Endothelial cell of umbilical vein (primary cell): ENCODE measurements around the gene MAPK8IP2. TPM values are rescaled to one million over a fixed set of nuclear protein-coding genes. Genes with fewer than 3 reads are reported as not detected.

Source experiments
- BruUV-seq: library from RNA; stranded (reverse); fragments of 400-500 nt; replicated peaks from 2 replicates; lab custom pipeline; 2021; lab: Mats Ljungman, UMichigan
- CTCF ChIA-PET: fragments of 300-600, 350-600 bp; sonication (Branson Sonifier 250); formaldehyde crosslinking; loops from one replicate; lab custom pipeline; 2021; ENCODE audit warnings: antibody characterized with exemption, inconsistent platforms; lab: Charles Lee
- POLR2A ChIA-PET: fragments of 300-600, 350-600 bp; sonication (Branson Sonifier 250); formaldehyde crosslinking; loops from one replicate; lab custom pipeline; 2021; ENCODE audit warnings: antibody characterized with exemption, inconsistent platforms; lab: Charles Lee
- DNase-seq: peaks from one replicate; pipeline ENCODE4 v3.0.0-alpha.2; 2011; ENCODE audit warnings: low read depth, low spot score
- FAIRE-seq: peaks from 2 replicates; lab custom pipeline; 2011; peaks lifted over from hg19 to GRCh38; lab: Jason Lieb, UNC
- H2AFZ ChIP-seq: 2 replicates; pipeline ENCODE4 v1.6.0; 2012; ENCODE audit warnings: low read depth, low read length, control low read depth, inconsistent platforms
- H3K27ac ChIP-seq: 2 replicates; pipeline ENCODE4 v1.5.1; 2011; ENCODE audit warnings: low read depth, mild to moderate bottlenecking, control low read depth, low read length, moderate library complexity; ENCODE audit not compliant: insufficient read depth
- H3K27me3 ChIP-seq, 2 experiments: 2 replicates each; pipeline versions ENCODE4 v1.6.0 to v1.6.1; 2011; ENCODE audit warnings: low read length in 2 of 2, mixed read lengths in 1 of 2; ENCODE audit not compliant: control insufficient read depth in 2 of 2, insufficient read depth in 2 of 2
- H3K36me3 ChIP-seq, 2 experiments: 2 replicates in 1 of 2; 3 replicates in 1 of 2; pipeline ENCODE4 v1.5.1; 2011; ENCODE audit warnings: low read length in 2 of 2, mild to moderate bottlenecking in 1 of 2, moderate library complexity in 1 of 2; ENCODE audit not compliant: control insufficient read depth in 2 of 2, insufficient read depth in 2 of 2; ENCODE audit errors: extremely low read depth in 1 of 2
- H3K4me1 ChIP-seq: 3 replicates; pipeline ENCODE4 v1.5.1; 2011; ENCODE audit warnings: mild to moderate bottlenecking, low read length; ENCODE audit not compliant: control insufficient read depth, insufficient read depth; ENCODE audit errors: extremely low read depth
- H3K4me2 ChIP-seq: 2 replicates; pipeline ENCODE4 v1.6.1; 2011; ENCODE audit warnings: low read length, control low read depth, mixed read lengths; ENCODE audit not compliant: insufficient read depth
- H3K4me3 ChIP-seq, 3 experiments: fragments of 200-600 bp in 1 of 3; sonication (generic), shearing (Covaris generic) in 1 of 3; replicated peaks in 1 of 3; 2 replicates each; pipeline ENCODE4 v1.5.1; 2011 to 2016; ENCODE audit warnings: control low read depth in 3 of 3, low read length in 3 of 3, mild to moderate bottlenecking in 2 of 3, inconsistent platforms in 1 of 3, low read depth in 1 of 3, moderate library complexity in 1 of 3; ENCODE audit not compliant: insufficient read depth in 1 of 3
- H3K79me2 ChIP-seq: 2 replicates; pipeline ENCODE4 v1.6.0; 2012; ENCODE audit warnings: low read length, inconsistent platforms; ENCODE audit not compliant: control insufficient read depth, insufficient read depth
- H3K9ac ChIP-seq: replicated peaks from 2 replicates; pipeline ENCODE3; 2011; ENCODE audit warnings: low read length, control low read depth; ENCODE audit not compliant: insufficient read depth; ENCODE audit errors: extremely low read depth
- H3K9me1 ChIP-seq: replicated peaks from 3 replicates; pipeline ENCODE4 v1.6.0; 2011; ENCODE audit warnings: mild to moderate bottlenecking, low read length; ENCODE audit not compliant: control insufficient read depth, insufficient read depth; ENCODE audit errors: extremely low read depth
- H3K9me3 ChIP-seq: replicated peaks from 2 replicates; pipeline ENCODE4 v1.5.1; 2012; ENCODE audit warnings: low read length, inconsistent platforms; ENCODE audit not compliant: control insufficient read depth, insufficient read depth
- H4K20me1 ChIP-seq: replicated peaks from 2 replicates; pipeline ENCODE3; 2011; ENCODE audit warnings: mild to moderate bottlenecking, low read length; ENCODE audit not compliant: control insufficient read depth, insufficient read depth; ENCODE audit errors: extremely low read depth
- JUN ChIP-seq: IDR thresholded peaks from 2 replicates; pipeline ENCODE4 v1.6.1; 2011; ENCODE audit warnings: borderline replicate concordance, low read depth; ENCODE audit not compliant: insufficient read length, insufficient read depth
- MYC ChIP-seq: IDR thresholded peaks from one replicate; pipeline ENCODE4 v1.6.1; 2011; ENCODE audit warnings: mild to moderate bottlenecking, low read depth, low read length
- POLR2A ChIP-seq: IDR thresholded peaks from 2 replicates; pipeline ENCODE4 v1.6.1; 2012; ENCODE audit warnings: low read depth, mild to moderate bottlenecking, control low read depth, low read length
- POLR2AphosphoS5 ChIP-seq: IDR thresholded peaks from 2 replicates; pipeline ENCODE4 v1.6.1; 2012; ENCODE audit warnings: low read depth, mild to moderate bottlenecking, control low read depth, low read length, moderate library complexity; ENCODE audit not compliant: insufficient read depth
- dilution Hi-C: fragments of 300-500 bp; cut with MboI; formaldehyde crosslinking; loops from one replicate; pipeline ENCODE4 v1.15.0; 2019; ENCODE audit warnings: low sequenced_read_pairs; ENCODE audit not compliant: extremely low pct_ligation_motif_present
- intact Hi-C: fragments of 100-400 bp; cut with micrococcal nuclease; formaldehyde crosslinking; loops from one replicate; pipeline ENCODE4 v1.10.0; 2022
- polyA plus RNA-seq, 4 experiments: library from polyadenylated mRNA; depleted of rRNA in 3 of 4; stranded (reverse) in 3 of 4; unstranded in 1 of 4; fragments of >200 nt; gene quantifications; 2 replicates each; pipeline versions ENCODE4 v1.2.1 to v1.2.3, GENCODE V29; 2011 to 2012; ENCODE audit warnings: missing spikeins in 1 of 4
- total RNA-seq: library from RNA; stranded (reverse); gene quantifications from 2 replicates; pipeline ENCODE4 v1.2.3, GENCODE V29; 2021
- TF ChIP-seq, protein P1 (sequence below), 2 donors: IDR thresholded peaks; 1 replicate in 1 of 2; 2 replicates in 1 of 2; pipeline ENCODE4 v1.5.1; 2011; ENCODE audit warnings: low read length in 2 of 2, mild to moderate bottlenecking in 2 of 2, moderate library complexity in 2 of 2, control low read depth in 1 of 2, inconsistent platforms in 1 of 2, low read depth in 1 of 2; ENCODE audit not compliant: insufficient read depth in 1 of 2; ENCODE audit errors: extremely low read depth in 1 of 2
- TF ChIP-seq, protein P2 (sequence below): IDR thresholded peaks from 2 replicates; pipeline ENCODE4 v1.6.1; 2011; ENCODE audit not compliant: insufficient read depth, insufficient read length

MAPK8IP2 gene
- total and polyA plus RNA-seq, 2 donors (not counting 3 experiments of a cell fraction or from before 2014, with no cell fraction given): 0.21 to 0.31 TPM

DNA sequence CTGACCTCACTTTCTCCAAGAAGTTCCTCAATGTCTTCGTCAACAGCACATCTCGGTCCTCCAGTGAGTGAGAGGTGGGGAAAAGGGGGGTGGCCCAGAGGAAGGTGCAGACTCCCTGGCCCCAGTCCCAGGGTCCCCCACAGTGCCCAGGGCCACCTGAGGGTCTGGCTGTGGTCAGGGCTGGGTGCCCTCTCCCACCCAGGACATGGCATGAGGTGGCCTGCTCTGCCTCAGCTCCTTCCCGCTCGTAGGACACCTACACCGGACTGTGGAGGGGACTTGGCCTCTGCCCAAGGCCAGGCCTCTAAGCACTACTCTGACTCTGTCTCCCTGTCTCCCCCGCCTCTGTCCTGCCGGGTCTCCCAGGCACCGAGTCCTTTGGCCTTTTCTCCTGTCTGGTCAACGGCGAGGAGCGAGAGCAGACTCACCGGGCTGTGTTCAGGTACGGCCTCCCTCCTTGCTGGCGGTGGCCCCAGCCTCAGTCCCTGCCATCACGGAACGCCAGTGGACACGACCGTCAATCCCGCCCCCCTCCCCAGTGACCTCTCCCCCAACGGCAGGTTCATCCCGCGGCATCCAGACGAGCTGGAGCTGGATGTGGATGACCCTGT, 4.5 kb downstream of the MAPK8IP2 start:
- H4K20me1 ChIP-seq: no peaks in the 10 kb centered on the region
- DNase-seq: no peak
- H3K4me3 ChIP-seq: no peak overlapping the region
- no peak overlapping the region for H3K27ac ChIP-seq
- H3K9me1 ChIP-seq: no peaks in the 10 kb centered on the region
- ChIA-PET CTCF (no interaction called here), POLR2A (no interaction called here)
- peaks cover 31 to 34% of the 10 kb centered on the region in 2 experiments for H3K27me3 ChIP-seq
- dilution Hi-C loops: no loop called here
- H3K79me2 ChIP-seq: no peaks in the 10 kb centered on the region
- no peak overlapping the region for H3K4me2 ChIP-seq
- no peaks in the 10 kb centered on the region for H3K9me3 ChIP-seq
- intact Hi-C loops: no loop called here
- no peak for TF ChIP-seq POLR2AphosphoS5
- TF ChIP-seq JUN: no peak
- TF ChIP-seq, protein P1, sequence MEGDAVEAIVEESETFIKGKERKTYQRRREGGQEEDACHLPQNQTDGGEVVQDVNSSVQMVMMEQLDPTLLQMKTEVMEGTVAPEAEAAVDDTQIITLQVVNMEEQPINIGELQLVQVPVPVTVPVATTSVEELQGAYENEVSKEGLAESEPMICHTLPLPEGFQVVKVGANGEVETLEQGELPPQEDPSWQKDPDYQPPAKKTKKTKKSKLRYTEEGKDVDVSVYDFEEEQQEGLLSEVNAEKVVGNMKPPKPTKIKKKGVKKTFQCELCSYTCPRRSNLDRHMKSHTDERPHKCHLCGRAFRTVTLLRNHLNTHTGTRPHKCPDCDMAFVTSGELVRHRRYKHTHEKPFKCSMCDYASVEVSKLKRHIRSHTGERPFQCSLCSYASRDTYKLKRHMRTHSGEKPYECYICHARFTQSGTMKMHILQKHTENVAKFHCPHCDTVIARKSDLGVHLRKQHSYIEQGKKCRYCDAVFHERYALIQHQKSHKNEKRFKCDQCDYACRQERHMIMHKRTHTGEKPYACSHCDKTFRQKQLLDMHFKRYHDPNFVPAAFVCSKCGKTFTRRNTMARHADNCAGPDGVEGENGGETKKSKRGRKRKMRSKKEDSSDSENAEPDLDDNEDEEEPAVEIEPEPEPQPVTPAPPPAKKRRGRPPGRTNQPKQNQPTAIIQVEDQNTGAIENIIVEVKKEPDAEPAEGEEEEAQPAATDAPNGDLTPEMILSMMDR (IDR thresholded peaks at IDR 0.05; ENCODE audit: extremely low read depth in 1 of 2, insufficient read depth in 1 of 2, low read depth in 1 of 2, low read length in 2 of 2): no peak
- TF ChIP-seq POLR2A: no peak
- TF ChIP-seq, protein P2, sequence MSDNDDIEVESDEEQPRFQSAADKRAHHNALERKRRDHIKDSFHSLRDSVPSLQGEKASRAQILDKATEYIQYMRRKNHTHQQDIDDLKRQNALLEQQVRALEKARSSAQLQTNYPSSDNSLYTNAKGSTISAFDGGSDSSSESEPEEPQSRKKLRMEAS: no peak
- TF ChIP-seq MYC: no peak
- H2AFZ ChIP-seq: no peak overlapping the region
- no peaks in the 10 kb centered on the region for H3K36me3 ChIP-seq
- no peak for FAIRE-seq
- no peak overlapping the region for H3K9ac ChIP-seq
- H3K4me1 ChIP-seq: no peaks in the 10 kb centered on the region
- no TSS peak for BruUV-seq
